WTC11 (cell line): ENCODE measurements around the gene MGAT4A. TPM values are rescaled to one million over a fixed set of nuclear protein-coding genes. Genes with fewer than 3 reads are reported as not detected.

ENCODE experiments used
- ATAC-seq: fragments of 200-7000 bp; cut with Tn5 transposase; 2 replicates; pipeline ENCODE4 v1.10.0; 2021; ENCODE audit warnings: mild to moderate bottlenecking, moderate library complexity
- CTCF ChIA-PET: fragments of 300-600 bp; sonication (Branson Sonifier 250); formaldehyde crosslinking; loops from one replicate; lab custom pipeline; 2021; ENCODE audit warnings: antibody characterized with exemption; lab: Charles Lee
- POLR2A ChIA-PET: fragments of 350-600 bp; sonication (Branson Sonifier 250); formaldehyde crosslinking; loops from one replicate; lab custom pipeline; 2021; ENCODE audit warnings: antibody characterized with exemption; lab: Charles Lee
- DNase-seq: peaks from one replicate; pipeline ENCODE4 v3.0.0; 2021; ENCODE audit warnings: low spot score
- H3K27ac Mint-ChIP-seq: 2 replicates; pipeline ENCODE4 v1.8.0; 2021; ENCODE audit warnings: mixed read lengths
- H3K27me3 Mint-ChIP-seq: 2 replicates; pipeline ENCODE4 v1.8.0; 2021; ENCODE audit warnings: low read depth, mild to moderate bottlenecking, moderate library complexity, mixed read lengths
- H3K36me3 Mint-ChIP-seq: 2 replicates; pipeline ENCODE4 v1.8.0; 2021; ENCODE audit warnings: mixed read lengths
- H3K4me1 Mint-ChIP-seq: 2 replicates; pipeline ENCODE4 v1.8.0; 2022; ENCODE audit warnings: mixed read lengths
- H3K4me3 Mint-ChIP-seq: 2 replicates; pipeline ENCODE4 v1.8.0; 2021; ENCODE audit warnings: mild to moderate bottlenecking, moderate library complexity, mixed read lengths
- H3K9me3 Mint-ChIP-seq: 2 replicates; pipeline ENCODE4 v1.8.0; 2021; ENCODE audit warnings: mixed read lengths
- CTCF ChIP-seq: fragments of 200-600 bp; IDR thresholded peaks from 2 replicates; pipeline ENCODE4 v1.8.0; 2022; ENCODE audit warnings: antibody characterized with exemption
- E2F5 ChIP-seq: sonication (generic); formaldehyde crosslinking; IDR thresholded peaks from 2 replicates; pipeline ENCODE4 v1.8.1; 2022; ENCODE audit warnings: mild to moderate bottlenecking, moderate library complexity, missing genetic modification reagents
- ELF4 ChIP-seq: sonication (generic); formaldehyde crosslinking; IDR thresholded peaks from 2 replicates; pipeline ENCODE4 v1.8.1; 2022; ENCODE audit warnings: low read depth, mild to moderate bottlenecking, moderate library complexity, missing genetic modification reagents
- EMX1 ChIP-seq: fragments of 250-450 bp; sonication (Bioruptor Pico); IDR thresholded peaks from 2 replicates; pipeline ENCODE4 v1.8.0; 2021; ENCODE audit warnings: mild to moderate bottlenecking
- ESRRA ChIP-seq: sonication (generic); formaldehyde crosslinking; IDR thresholded peaks from 2 replicates; pipeline ENCODE4 v1.8.1; 2022; ENCODE audit warnings: mild to moderate bottlenecking, missing genetic modification reagents, borderline replicate concordance
- FOXP1 ChIP-seq: sonication (generic); formaldehyde crosslinking; IDR thresholded peaks from 2 replicates; pipeline ENCODE4 v1.8.0; 2022; ENCODE audit warnings: missing genetic modification reagents, mild to moderate bottlenecking, moderate library complexity, borderline replicate concordance
- GABPB1 ChIP-seq: sonication (generic); formaldehyde crosslinking; IDR thresholded peaks from 2 replicates; pipeline ENCODE4 v1.8.1; 2023; ENCODE audit warnings: mild to moderate bottlenecking, missing genetic modification reagents
- GRHL2 ChIP-seq: fragments of 250-450 bp; sonication (Bioruptor Pico); IDR thresholded peaks from 2 replicates; pipeline ENCODE4 v1.8.0; 2022; ENCODE audit warnings: mild to moderate bottlenecking, moderate library complexity; ENCODE audit not compliant: insufficient replicate concordance, severe bottlenecking
- GTF2I ChIP-seq: fragments of 250-450 bp; sonication (Bioruptor Pico); conservative IDR thresholded peaks from 2 replicates; pipeline ENCODE4 v1.4.0; 2021; ENCODE audit warnings: mild to moderate bottlenecking
- JUN ChIP-seq: sonication (generic); formaldehyde crosslinking; IDR thresholded peaks from 2 replicates; pipeline ENCODE4 v1.8.0; 2023; ENCODE audit warnings: mild to moderate bottlenecking, missing genetic modification reagents
- OVOL2 ChIP-seq: fragments of 250-450 bp; sonication (Bioruptor Pico); IDR thresholded peaks from 2 replicates; pipeline ENCODE4 v1.9.0; 2021; ENCODE audit warnings: mild to moderate bottlenecking, borderline replicate concordance
- PRRX2 ChIP-seq: fragments of 250-450 bp; sonication (Bioruptor Pico); IDR thresholded peaks from 2 replicates; pipeline ENCODE4 v1.8.0; 2021; ENCODE audit warnings: mild to moderate bottlenecking
- RORB ChIP-seq: fragments of 250-450 bp; sonication (Bioruptor Pico); IDR thresholded peaks from 2 replicates; pipeline ENCODE4 v1.9.0; 2021; ENCODE audit warnings: mild to moderate bottlenecking
- SP1 ChIP-seq: sonication (generic); formaldehyde crosslinking; conservative IDR thresholded peaks from 2 replicates; pipeline ENCODE4 v1.8.1; 2022; ENCODE audit warnings: missing genetic modification reagents
- TCF7 ChIP-seq: sonication (generic); formaldehyde crosslinking; IDR thresholded peaks from 2 replicates; pipeline ENCODE4 v1.8.0; 2022; ENCODE audit warnings: mild to moderate bottlenecking, low read depth, missing genetic modification reagents, moderate library complexity
- ZNF121 ChIP-seq: sonication (generic); formaldehyde crosslinking; IDR thresholded peaks from 2 replicates; pipeline ENCODE4 v1.8.0; 2023; ENCODE audit warnings: missing genetic modification reagents
- ZNF416 ChIP-seq: fragments of 250-450 bp; sonication (Bioruptor Pico); IDR thresholded peaks from 2 replicates; pipeline ENCODE4 v1.9.0; 2021; ENCODE audit warnings: mild to moderate bottlenecking, inconsistent platforms
- total RNA-seq: library from RNA; stranded (reverse); gene quantifications from 3 replicates; pipeline ENCODE4 v1.2.3, GENCODE V29; 2021
- TF ChIP-seq, protein P1 (sequence below): sonication (generic); formaldehyde crosslinking; IDR thresholded peaks from 2 replicates; pipeline ENCODE4 v1.8.1; 2022; ENCODE audit warnings: low read depth, missing genetic modification reagents, borderline replicate concordance
- TF ChIP-seq, protein P2 (sequence below): sonication (generic); formaldehyde crosslinking; IDR thresholded peaks from 2 replicates; pipeline ENCODE4 v1.8.0; 2022; ENCODE audit warnings: mild to moderate bottlenecking, missing genetic modification reagents
- TF ChIP-seq, protein P3 (sequence below): sonication (generic); formaldehyde crosslinking; IDR thresholded peaks from 2 replicates; pipeline ENCODE4 v1.8.1; 2023; ENCODE audit warnings: mild to moderate bottlenecking, moderate library complexity, missing genetic modification reagents
- TF ChIP-seq, protein P4 (sequence below): sonication (generic); formaldehyde crosslinking; IDR thresholded peaks from 2 replicates; pipeline ENCODE4 v1.8.1; 2022; ENCODE audit warnings: mild to moderate bottlenecking, missing genetic modification reagents, moderate library complexity, borderline replicate concordance
- TF ChIP-seq, protein P5 (sequence below): sonication (generic); formaldehyde crosslinking; conservative IDR thresholded peaks from 2 replicates; pipeline ENCODE4 v1.8.1; 2022; ENCODE audit warnings: mild to moderate bottlenecking, missing genetic modification reagents
- TF ChIP-seq, protein P6 (sequence below): sonication (generic); formaldehyde crosslinking; IDR thresholded peaks from 2 replicates; pipeline ENCODE4 v1.8.1; 2023; ENCODE audit warnings: mild to moderate bottlenecking, missing genetic modification reagents, moderate library complexity

MGAT4A gene
- total RNA-seq, 1 experiment from 2014 or later, result 6.7 TPM

GRCh38 chr2:98604547-98604946 lies 126.4 kb downstream of the MGAT4A start:
- no peak for DNase-seq
- TF ChIP-seq, protein P1, sequence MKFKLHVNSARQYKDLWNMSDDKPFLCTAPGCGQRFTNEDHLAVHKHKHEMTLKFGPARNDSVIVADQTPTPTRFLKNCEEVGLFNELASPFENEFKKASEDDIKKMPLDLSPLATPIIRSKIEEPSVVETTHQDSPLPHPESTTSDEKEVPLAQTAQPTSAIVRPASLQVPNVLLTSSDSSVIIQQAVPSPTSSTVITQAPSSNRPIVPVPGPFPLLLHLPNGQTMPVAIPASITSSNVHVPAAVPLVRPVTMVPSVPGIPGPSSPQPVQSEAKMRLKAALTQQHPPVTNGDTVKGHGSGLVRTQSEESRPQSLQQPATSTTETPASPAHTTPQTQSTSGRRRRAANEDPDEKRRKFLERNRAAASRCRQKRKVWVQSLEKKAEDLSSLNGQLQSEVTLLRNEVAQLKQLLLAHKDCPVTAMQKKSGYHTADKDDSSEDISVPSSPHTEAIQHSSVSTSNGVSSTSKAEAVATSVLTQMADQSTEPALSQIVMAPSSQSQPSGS (CRISPR knock-in tag), result no peak
- no peak for TF ChIP-seq GTF2I (CRISPR knock-in tag)
- TF ChIP-seq, protein P2, sequence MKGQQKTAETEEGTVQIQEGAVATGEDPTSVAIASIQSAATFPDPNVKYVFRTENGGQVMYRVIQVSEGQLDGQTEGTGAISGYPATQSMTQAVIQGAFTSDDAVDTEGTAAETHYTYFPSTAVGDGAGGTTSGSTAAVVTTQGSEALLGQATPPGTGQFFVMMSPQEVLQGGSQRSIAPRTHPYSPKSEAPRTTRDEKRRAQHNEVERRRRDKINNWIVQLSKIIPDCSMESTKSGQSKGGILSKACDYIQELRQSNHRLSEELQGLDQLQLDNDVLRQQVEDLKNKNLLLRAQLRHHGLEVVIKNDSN, result no peak
- TF ChIP-seq ELF4 (CRISPR knock-in tag), result no peak
- no peak for TF ChIP-seq PRRX2 (CRISPR knock-in tag)
- no peak for TF ChIP-seq EMX1 (CRISPR knock-in tag)
- no peak for TF ChIP-seq ESRRA (CRISPR knock-in tag)
- TF ChIP-seq, protein P3, sequence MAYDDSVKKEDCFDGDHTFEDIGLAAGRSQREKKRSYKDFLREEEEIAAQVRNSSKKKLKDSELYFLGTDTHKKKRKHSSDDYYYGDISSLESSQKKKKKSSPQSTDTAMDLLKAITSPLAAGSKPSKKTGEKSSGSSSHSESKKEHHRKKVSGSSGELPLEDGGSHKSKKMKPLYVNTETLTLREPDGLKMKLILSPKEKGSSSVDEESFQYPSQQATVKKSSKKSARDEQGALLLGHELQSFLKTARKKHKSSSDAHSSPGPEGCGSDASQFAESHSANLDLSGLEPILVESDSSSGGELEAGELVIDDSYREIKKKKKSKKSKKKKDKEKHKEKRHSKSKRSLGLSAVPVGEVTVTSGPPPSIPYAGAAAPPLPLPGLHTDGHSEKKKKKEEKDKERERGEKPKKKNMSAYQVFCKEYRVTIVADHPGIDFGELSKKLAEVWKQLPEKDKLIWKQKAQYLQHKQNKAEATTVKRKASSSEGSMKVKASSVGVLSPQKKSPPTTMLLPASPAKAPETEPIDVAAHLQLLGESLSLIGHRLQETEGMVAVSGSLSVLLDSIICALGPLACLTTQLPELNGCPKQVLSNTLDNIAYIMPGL, result no peak
- no peak for TF ChIP-seq OVOL2 (CRISPR knock-in tag)
- Mint-ChIP-seq H3K27ac (no peak overlapping the region), H3K4me3 (no peak overlapping the region), H3K4me1 (peaks cover 15% of the 10 kb centered on the region), H3K9me3 (no peaks in the 10 kb centered on the region), H3K27me3 (no peaks in the 10 kb centered on the region), H3K36me3 (peaks cover 17% of the 10 kb centered on the region)
- POLR2A ChIA-PET, result no interaction called here
- no peak for ATAC-seq
- CTCF ChIA-PET, result interaction anchor here (1.6 kb wide), 1 partner anchor 35 kb away, joined by 4 read pairs; no protein-coding TSS in a partner anchor

DNA sequence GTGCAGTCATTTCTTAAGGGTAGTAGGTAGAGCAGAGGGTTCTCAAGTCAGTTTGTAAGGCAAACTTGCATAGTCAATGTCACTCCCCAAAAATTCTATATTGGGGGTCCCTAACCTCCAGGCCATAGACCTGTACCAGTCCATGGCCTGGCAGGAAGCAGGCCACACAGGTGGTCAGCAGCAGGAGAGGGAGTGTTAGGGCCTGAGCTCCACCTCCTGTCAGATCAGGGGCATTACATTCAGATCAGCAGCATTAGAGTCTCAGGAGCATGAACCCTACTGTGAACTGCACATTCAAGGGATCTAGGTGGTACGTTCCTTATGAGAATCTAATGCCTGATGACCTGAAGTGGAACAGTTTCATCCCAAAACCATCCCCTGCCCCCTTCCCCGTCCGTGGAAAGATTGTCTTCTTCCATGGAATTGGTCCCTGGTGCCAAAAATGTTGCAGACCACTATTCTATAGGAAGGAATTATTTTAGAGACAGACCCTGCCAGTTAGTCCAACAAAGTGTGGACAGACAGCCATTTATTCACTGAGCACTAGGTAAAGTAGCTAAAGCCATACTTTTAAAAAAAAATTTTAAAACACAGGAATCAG lies 129.3 kb downstream of the MGAT4A start:
- no peak overlapping the region for H3K4me3 Mint-ChIP-seq
- peak; percentile 100 for ATAC-seq
- TF ChIP-seq CTCF (peak; percentile 56; the same call in 1 of the 2 replicates), FOXP1 (CRISPR knock-in tag) (no peak), RORB (CRISPR knock-in tag) (no peak), TCF7 (CRISPR knock-in tag) (no peak), ZNF416 (CRISPR knock-in tag) (no peak), ZNF121 (0 out of 2 replicates have a peak, but pooled peaks have one; percentile 14), GRHL2 (no peak), JUN (CRISPR knock-in tag) (no peak), GABPB1 (0 out of 2 replicates have a peak, but pooled peaks have one; percentile 22), SP1 (CRISPR knock-in tag) (0 out of 2 replicates have a peak, but pooled peaks have one; percentile 27), E2F5 (no peak)
- TF ChIP-seq, protein P4, sequence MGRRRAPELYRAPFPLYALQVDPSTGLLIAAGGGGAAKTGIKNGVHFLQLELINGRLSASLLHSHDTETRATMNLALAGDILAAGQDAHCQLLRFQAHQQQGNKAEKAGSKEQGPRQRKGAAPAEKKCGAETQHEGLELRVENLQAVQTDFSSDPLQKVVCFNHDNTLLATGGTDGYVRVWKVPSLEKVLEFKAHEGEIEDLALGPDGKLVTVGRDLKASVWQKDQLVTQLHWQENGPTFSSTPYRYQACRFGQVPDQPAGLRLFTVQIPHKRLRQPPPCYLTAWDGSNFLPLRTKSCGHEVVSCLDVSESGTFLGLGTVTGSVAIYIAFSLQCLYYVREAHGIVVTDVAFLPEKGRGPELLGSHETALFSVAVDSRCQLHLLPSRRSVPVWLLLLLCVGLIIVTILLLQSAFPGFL (CRISPR knock-in tag), result no peak
- TF ChIP-seq, protein P5, sequence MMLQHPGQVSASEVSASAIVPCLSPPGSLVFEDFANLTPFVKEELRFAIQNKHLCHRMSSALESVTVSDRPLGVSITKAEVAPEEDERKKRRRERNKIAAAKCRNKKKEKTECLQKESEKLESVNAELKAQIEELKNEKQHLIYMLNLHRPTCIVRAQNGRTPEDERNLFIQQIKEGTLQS (CRISPR knock-in tag), result no peak
- TF ChIP-seq, protein P6, sequence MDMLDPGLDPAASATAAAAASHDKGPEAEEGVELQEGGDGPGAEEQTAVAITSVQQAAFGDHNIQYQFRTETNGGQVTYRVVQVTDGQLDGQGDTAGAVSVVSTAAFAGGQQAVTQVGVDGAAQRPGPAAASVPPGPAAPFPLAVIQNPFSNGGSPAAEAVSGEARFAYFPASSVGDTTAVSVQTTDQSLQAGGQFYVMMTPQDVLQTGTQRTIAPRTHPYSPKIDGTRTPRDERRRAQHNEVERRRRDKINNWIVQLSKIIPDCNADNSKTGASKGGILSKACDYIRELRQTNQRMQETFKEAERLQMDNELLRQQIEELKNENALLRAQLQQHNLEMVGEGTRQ, result no peak
- CTCF ChIA-PET, result interaction anchor here (0.6 to 1.6 kb wide), 8 partner anchors 12 to 812 kb away, joined by 3 to 8 read pairs (median 4); no protein-coding TSS in a partner anchor
- H3K4me1 Mint-ChIP-seq, result peaks cover 2% of the 10 kb centered on the region
- H3K27me3 Mint-ChIP-seq, result no peaks in the 10 kb centered on the region
- POLR2A ChIA-PET, result no interaction called here
- peaks cover 27% of the 10 kb centered on the region for H3K36me3 Mint-ChIP-seq
- peak; percentile 41 for DNase-seq
- H3K9me3 Mint-ChIP-seq, result no peaks in the 10 kb centered on the region
- no peak overlapping the region for H3K27ac Mint-ChIP-seq
